K562 (cell line): ENCODE results near the gene TBC1D32. TPM values are rescaled to one million over a fixed set of nuclear protein-coding genes. Genes with fewer than 3 reads are reported as not detected.

Experiments
- ATAC-seq: fragments of 200-7000 bp; cut with Tn5 transposase; 3 replicates; pipeline ENCODE4 v1.9.1; 2020; ENCODE audit warnings: moderate library complexity
- BruUV-seq: library from RNA; stranded (reverse); fragments of 400-500 nt; replicated peaks from 2 replicates; lab custom pipeline; 2021; lab: Mats Ljungman, UMichigan
- CTCF ChIA-PET: fragments of 300-600 bp; formaldehyde crosslinking; extraction: SDS; loops from one replicate; lab custom pipeline; 2021; ENCODE audit warnings: low intra/inter-chr PET ratio; lab: Yijun Ruan, JAX
- POLR2A ChIA-PET: fragments of 300-600, 350-650 bp; sonication (Branson Sonifier 250); formaldehyde crosslinking; extraction: SDS; loops from one replicate; lab custom pipeline; 2021; ENCODE audit warnings: antibody characterized with exemption, inconsistent platforms; lab: Yijun Ruan, JAX
- DNase-seq, 4 experiments: peaks; one replicate each; pipeline versions ENCODE4 v3.0.0 to v3.0.0-alpha.2; 2011 to 2018; ENCODE audit warnings: low spot score in 3 of 4, mixed read lengths in 3 of 4; ENCODE audit errors: extremely low read depth in 1 of 4
- FAIRE-seq: peaks from 2 replicates; lab custom pipeline; 2011; peaks lifted over from hg19 to GRCh38; lab: Jason Lieb, UNC
- H2AFZ ChIP-seq: 2 replicates; pipeline ENCODE4 v1.6.0; 2011; ENCODE audit warnings: low read depth, low read length, control low read depth, inconsistent platforms
- H3K27ac ChIP-seq: fragments of 200-600 bp; 3 replicates; pipeline ENCODE4 v1.8.0; 2011; ENCODE audit warnings: low read depth, mild to moderate bottlenecking, control low read depth, inconsistent platforms, low read length, moderate library complexity, mixed read lengths; ENCODE audit errors: extremely low read depth
- H3K27me3 ChIP-seq, 2 experiments: fragments of 300-600 bp in 1 of 2; 2 replicates in 1 of 2; 3 replicates in 1 of 2; pipeline versions ENCODE4 v1.6.0 to v1.8.0; 2011; ENCODE audit warnings: inconsistent platforms in 2 of 2, low read length in 2 of 2, mild to moderate bottlenecking in 1 of 2, mixed read lengths in 1 of 2, moderate library complexity in 1 of 2; ENCODE audit not compliant: control insufficient read depth in 2 of 2, insufficient read depth in 2 of 2
- H3K36me3 ChIP-seq: fragments of 300-600 bp; 3 replicates; pipeline ENCODE4 v1.8.0; 2011; ENCODE audit warnings: mild to moderate bottlenecking, low read length, inconsistent platforms; ENCODE audit not compliant: control insufficient read depth, insufficient read depth
- H3K4me1 ChIP-seq, 2 experiments: fragments of 200-600 bp in 1 of 2; replicated peaks in 1 of 2; 2 replicates in 1 of 2; 3 replicates in 1 of 2; pipeline versions ENCODE4 v1.5.1 to v1.8.0; 2011; ENCODE audit warnings: inconsistent platforms in 2 of 2, low read length in 2 of 2, mild to moderate bottlenecking in 1 of 2, mixed read lengths in 1 of 2, moderate library complexity in 1 of 2; ENCODE audit not compliant: control insufficient read depth in 2 of 2, insufficient read depth in 2 of 2
- H3K4me2 ChIP-seq: 2 replicates; pipeline ENCODE4 v1.6.1; 2011; ENCODE audit warnings: low read length, control low read depth, inconsistent platforms, mixed read lengths; ENCODE audit not compliant: insufficient read depth
- H3K4me3 ChIP-seq: fragments of 200-600 bp; sonication (generic), shearing (Covaris generic); 2 replicates; pipeline ENCODE4 v1.5.1; 2016; ENCODE audit warnings: control low read depth, inconsistent platforms
- H3K79me2 ChIP-seq: fragments of 200-600 bp; 3 replicates; pipeline ENCODE4 v1.8.0; 2011; ENCODE audit warnings: low read length, inconsistent platforms; ENCODE audit not compliant: control insufficient read depth, insufficient read depth
- H3K9ac ChIP-seq, 2 experiments: 2 replicates each; pipeline versions ENCODE4 v1.6.0 to v1.6.1; 2011; ENCODE audit warnings: low read depth in 2 of 2, low read length in 2 of 2, control low read depth in 1 of 2, inconsistent platforms in 1 of 2, mild to moderate bottlenecking in 1 of 2, mixed read lengths in 1 of 2; ENCODE audit not compliant: insufficient read depth in 1 of 2
- H3K9me1 ChIP-seq: one replicate; pipeline ENCODE4 v1.6.0; 2011; ENCODE audit warnings: inconsistent platforms, mild to moderate bottlenecking, low read length, moderate library complexity; ENCODE audit not compliant: control insufficient read depth, insufficient read depth
- H3K9me3 ChIP-seq: replicated peaks from 2 replicates; pipeline ENCODE4 v1.5.1; 2011; ENCODE audit warnings: low read depth, low read length, inconsistent platforms; ENCODE audit not compliant: control insufficient read depth, insufficient read depth
- H4K20me1 ChIP-seq: replicated peaks from 2 replicates; pipeline ENCODE4 v1.6.1; 2011; ENCODE audit warnings: low read length, inconsistent platforms, mixed read lengths; ENCODE audit not compliant: control insufficient read depth, insufficient read depth
- ARID1B ChIP-seq: fragments of 450-650 bp; IDR thresholded peaks from 2 replicates; pipeline ENCODE4 v1.6.1; 2016; ENCODE audit warnings: antibody characterized with exemption, mild to moderate bottlenecking, inconsistent platforms
- CBFA2T2 ChIP-seq: fragments of 450-650 bp; conservative IDR thresholded peaks from 2 replicates; pipeline ENCODE4 v1.6.1; 2017; ENCODE audit warnings: mild to moderate bottlenecking
- CBFA2T3 ChIP-seq: fragments of 450-650 bp; IDR thresholded peaks from 2 replicates; pipeline ENCODE4 v1.6.1; 2017
- FOXJ2 ChIP-seq: fragments of 200-800 bp; sonication (Bioruptor generic); IDR thresholded peaks from 2 replicates; pipeline ENCODE4 v1.6.1; 2016; ENCODE audit warnings: missing genetic modification characterization, missing compliant biosample characterization
- STAT5A ChIP-seq: IDR thresholded peaks from 2 replicates; pipeline ENCODE4 v1.6.1; 2012; ENCODE audit warnings: low read length, inconsistent platforms, borderline replicate concordance
- TAL1 ChIP-seq: fragments of 450-650 bp; IDR thresholded peaks from 2 replicates; pipeline ENCODE4 v1.6.1; 2016; ENCODE audit warnings: mild to moderate bottlenecking
- TEAD4 ChIP-seq, 2 experiments: sonication (generic) in 1 of 2; formaldehyde crosslinking in 1 of 2; IDR thresholded peaks; 2 replicates each; pipeline versions ENCODE4 v1.6.1 to v1.8.0; 2012 to 2022; ENCODE audit warnings: borderline replicate concordance in 1 of 2, inconsistent platforms in 1 of 2, low read length in 1 of 2, mild to moderate bottlenecking in 1 of 2, missing genetic modification reagents in 1 of 2
- ZFPM2 ChIP-seq: fragments of 250-450 bp; sonication (Bioruptor Pico); IDR thresholded peaks from 2 replicates; pipeline ENCODE4 v1.5.1; 2022; ENCODE audit warnings: mild to moderate bottlenecking
- ZNF124 ChIP-seq: sonication (generic); formaldehyde crosslinking; IDR thresholded peaks from 2 replicates; pipeline ENCODE4 v1.8.1; 2022; ENCODE audit warnings: missing genetic modification reagents
- ZNF175 ChIP-seq: fragments of 200-800 bp; sonication (Bioruptor generic); IDR thresholded peaks from 2 replicates; pipeline ENCODE4 v1.6.1; 2016; ENCODE audit warnings: low read depth, mild to moderate bottlenecking, missing genetic modification characterization, missing compliant biosample characterization
- WGBS: fragments of 100-300 bp; shearing (Covaris generic); methylation state at CpG from one replicate; pipeline ENCODE4 v1.1.6; 2016; ENCODE audit warnings: low coverage, mixed read lengths; ENCODE audit not compliant: insufficient coverage; ENCODE audit errors: missing lambda C conversion rate; 5-methylcytosine and 5-hydroxymethylcytosine counted together
- in situ Hi-C: fragments of 300-500 bp; cut with MboI; formaldehyde crosslinking; loops from 4 replicates; pipeline ENCODE4 v1.15.0; 2018; ENCODE audit warnings: inconsistent platforms, mixed read lengths
- intact Hi-C: fragments of 100-400 bp; cut with micrococcal nuclease; formaldehyde crosslinking; loops from 2 replicates; pipeline ENCODE4 v1.14.2; 2022
- polyA plus RNA-seq, 8 experiments: library from polyadenylated mRNA; depleted of rRNA in 4 of 8; stranded (reverse) in 5 of 8; unstranded in 3 of 8; fragments of >200 nt; fragmentation: Nextera tagmentation in 2 of 8; fragmentation: Illumina TruSeq in 1 of 8; extraction: Ambion mirVana in 2 of 8; extraction: Trizol in 1 of 8; gene quantifications; 2 replicates each; pipeline versions ENCODE4 v1.2.1 to v1.2.3, GENCODE V29; 2011 to 2014; ENCODE audit warnings: inconsistent platforms in 1 of 8, missing spikeins in 1 of 8
- total RNA-seq, 7 experiments: library from RNA; depleted of rRNA in 6 of 7; stranded (reverse); fragments of >200 nt in 6 of 7; fragmentation: Illumina TruSeq in 2 of 7; extraction: Trizol in 2 of 7; gene quantifications; 2 replicates each; pipeline versions ENCODE4 v1.2.1 to v1.2.3, GENCODE V29; 2011 to 2021; ENCODE audit warnings: low replicate concordance in 1 of 7
- TF ChIP-seq, protein P1 (sequence below): fragments of 250-450 bp; sonication (Bioruptor Pico); IDR thresholded peaks from 2 replicates; pipeline ENCODE4 v1.5.0; 2022; ENCODE audit warnings: mild to moderate bottlenecking

TBC1D32 gene
- total and polyA plus RNA-seq, 9 of the 15 experiments (the other 6 are each of a cell fraction or from before 2014, with no cell fraction given) = 2.5 to 9.6 (median 3.9) TPM

DNA sequence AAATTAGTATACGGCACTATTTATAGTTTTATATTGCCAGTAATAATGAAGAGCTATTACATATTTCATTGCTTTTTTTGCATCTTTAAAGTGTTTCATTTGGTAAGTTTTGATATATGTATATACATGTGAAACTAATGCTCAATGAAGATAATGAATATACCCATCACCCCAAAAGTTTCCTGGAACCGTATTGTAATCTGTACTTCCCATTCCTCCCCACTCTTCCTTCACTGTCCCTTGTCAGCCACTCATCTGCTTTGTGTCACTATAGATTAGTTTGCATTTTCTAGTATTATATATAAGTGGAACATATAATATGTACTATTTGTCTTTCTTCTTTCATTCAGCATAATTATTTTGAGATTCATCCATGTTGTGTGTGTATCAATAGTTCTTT, 10.3 kb upstream of the TBC1D32 start:
- POLR2A ChIA-PET = interaction anchor here (2.1 kb wide), 1 partner anchor 10 kb away, joined by 7 read pairs; the partner anchor contains the start of gene TBC1D32
- H3K79me2 ChIP-seq = no peaks in the 10 kb centered on the region
- no peak overlapping the region for H3K4me3 ChIP-seq
- no peak overlapping the region for H3K27ac ChIP-seq
- peak; percentile 50 for TF ChIP-seq STAT5A
- TF ChIP-seq ARID1B = peak; percentile 61; the same call in 1 of the 2 replicates
- TF ChIP-seq TEAD4 (IDR thresholded peaks at IDR 0.05; ENCODE audit: low read length) = peak; percentile 16; the same call in 1 of the 2 replicates
- no peak for TF ChIP-seq TEAD4 (CRISPR knock-in tag; IDR thresholded peaks at IDR 0.05; ENCODE audit: borderline replicate concordance)
- TF ChIP-seq ZNF124 = no peak
- peak; percentile 70 for TF ChIP-seq CBFA2T3
- TF ChIP-seq, protein P1, sequence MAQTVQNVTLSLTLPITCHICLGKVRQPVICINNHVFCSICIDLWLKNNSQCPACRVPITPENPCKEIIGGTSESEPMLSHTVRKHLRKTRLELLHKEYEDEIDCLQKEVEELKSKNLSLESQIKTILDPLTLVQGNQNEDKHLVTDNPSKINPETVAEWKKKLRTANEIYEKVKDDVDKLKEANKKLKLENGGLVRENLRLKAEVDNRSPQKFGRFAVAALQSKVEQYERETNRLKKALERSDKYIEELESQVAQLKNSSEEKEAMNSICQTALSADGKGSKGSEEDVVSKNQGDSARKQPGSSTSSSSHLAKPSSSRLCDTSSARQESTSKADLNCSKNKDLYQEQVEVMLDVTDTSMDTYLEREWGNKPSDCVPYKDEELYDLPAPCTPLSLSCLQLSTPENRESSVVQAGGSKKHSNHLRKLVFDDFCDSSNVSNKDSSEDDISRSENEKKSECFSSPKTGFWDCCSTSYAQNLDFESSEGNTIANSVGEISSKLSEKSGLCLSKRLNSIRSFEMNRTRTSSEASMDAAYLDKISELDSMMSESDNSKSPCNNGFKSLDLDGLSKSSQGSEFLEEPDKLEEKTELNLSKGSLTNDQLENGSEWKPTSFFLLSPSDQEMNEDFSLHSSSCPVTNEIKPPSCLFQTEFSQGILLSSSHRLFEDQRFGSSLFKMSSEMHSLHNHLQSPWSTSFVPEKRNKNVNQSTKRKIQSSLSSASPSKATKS (CRISPR knock-in tag) = no peak
- no peak for TF ChIP-seq ZNF175 (CRISPR knock-in tag)
- TF ChIP-seq ZFPM2 (CRISPR knock-in tag) = no peak
- no peak for TF ChIP-seq FOXJ2 (tag)
- peak; percentile 19; the same call in 1 of the 2 replicates for TF ChIP-seq CBFA2T2
- peak; percentile 29; the same call in 1 of the 2 replicates for TF ChIP-seq TAL1
- CTCF ChIA-PET = no interaction called here
- no peaks in the 10 kb centered on the region for H3K36me3 ChIP-seq
- FAIRE-seq (no peak), DNase-seq (no peak), ATAC-seq (no peak)
- no peaks in the 10 kb centered on the region for H3K9me1 ChIP-seq
- H3K4me1 ChIP-seq = no peaks in the 10 kb centered on the region; a peak in 2 of 5 replicates
- intact Hi-C loops = no loop called here
- WGBS = 23% methylated on average over 2 of the region's 2 CpGs
- no peaks in the 10 kb centered on the region for H4K20me1 ChIP-seq
- no peaks in the 10 kb centered on the region for H3K9me3 ChIP-seq
- no TSS peak for BruUV-seq
- no peak overlapping the region for H3K4me2 ChIP-seq
- in situ Hi-C loops = no loop called here
- H3K9ac ChIP-seq = no peak overlapping the region
- no peak overlapping the region for H2AFZ ChIP-seq
- H3K27me3 ChIP-seq = no peaks in the 10 kb centered on the region
